ENCODE data around the gene KCNG2.

KCNG2 gene

DNA sequence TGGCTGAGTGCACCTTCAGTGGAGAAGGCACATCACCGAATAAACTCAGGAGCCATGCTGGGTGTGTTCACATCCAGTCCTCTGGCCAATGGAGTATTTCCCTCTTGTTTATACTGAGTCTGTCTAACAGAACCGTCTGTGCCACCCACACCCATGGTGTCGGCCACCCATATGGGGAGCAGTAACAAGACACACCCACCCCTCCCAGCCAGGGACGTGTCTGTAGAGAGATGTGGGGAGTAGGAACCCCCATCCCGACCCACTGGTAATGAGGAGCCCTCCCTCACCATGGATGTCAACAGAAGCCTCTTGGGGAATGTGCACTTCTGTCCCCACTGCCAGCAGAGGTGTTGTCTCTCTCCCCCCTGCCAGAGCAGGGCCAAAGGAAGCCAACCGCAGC, 37.1 kb downstream of the KCNG2 start:
- H3K27me3 ChIP-seq: no peaks in the 10 kb centered on the region
- no peaks in the 10 kb centered on the region for H3K9me3 ChIP-seq
- no peaks in the 10 kb centered on the region for H3K36me3 ChIP-seq
- H3K27ac ChIP-seq: no peak overlapping the region
- H3K4me3 ChIP-seq (ENCODE audit: low read depth in 1 of 2, low read length in 1 of 2): no peak overlapping the region
- no peaks in the 10 kb centered on the region for H3K4me1 ChIP-seq (ENCODE audit: control insufficient read depth in 1 of 2, insufficient read depth in 1 of 2, low read depth in 1 of 2, low read length in 1 of 2)
- TF ChIP-seq, protein P1, sequence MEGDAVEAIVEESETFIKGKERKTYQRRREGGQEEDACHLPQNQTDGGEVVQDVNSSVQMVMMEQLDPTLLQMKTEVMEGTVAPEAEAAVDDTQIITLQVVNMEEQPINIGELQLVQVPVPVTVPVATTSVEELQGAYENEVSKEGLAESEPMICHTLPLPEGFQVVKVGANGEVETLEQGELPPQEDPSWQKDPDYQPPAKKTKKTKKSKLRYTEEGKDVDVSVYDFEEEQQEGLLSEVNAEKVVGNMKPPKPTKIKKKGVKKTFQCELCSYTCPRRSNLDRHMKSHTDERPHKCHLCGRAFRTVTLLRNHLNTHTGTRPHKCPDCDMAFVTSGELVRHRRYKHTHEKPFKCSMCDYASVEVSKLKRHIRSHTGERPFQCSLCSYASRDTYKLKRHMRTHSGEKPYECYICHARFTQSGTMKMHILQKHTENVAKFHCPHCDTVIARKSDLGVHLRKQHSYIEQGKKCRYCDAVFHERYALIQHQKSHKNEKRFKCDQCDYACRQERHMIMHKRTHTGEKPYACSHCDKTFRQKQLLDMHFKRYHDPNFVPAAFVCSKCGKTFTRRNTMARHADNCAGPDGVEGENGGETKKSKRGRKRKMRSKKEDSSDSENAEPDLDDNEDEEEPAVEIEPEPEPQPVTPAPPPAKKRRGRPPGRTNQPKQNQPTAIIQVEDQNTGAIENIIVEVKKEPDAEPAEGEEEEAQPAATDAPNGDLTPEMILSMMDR (IDR thresholded peaks at IDR 0.05): no peak

DNA sequence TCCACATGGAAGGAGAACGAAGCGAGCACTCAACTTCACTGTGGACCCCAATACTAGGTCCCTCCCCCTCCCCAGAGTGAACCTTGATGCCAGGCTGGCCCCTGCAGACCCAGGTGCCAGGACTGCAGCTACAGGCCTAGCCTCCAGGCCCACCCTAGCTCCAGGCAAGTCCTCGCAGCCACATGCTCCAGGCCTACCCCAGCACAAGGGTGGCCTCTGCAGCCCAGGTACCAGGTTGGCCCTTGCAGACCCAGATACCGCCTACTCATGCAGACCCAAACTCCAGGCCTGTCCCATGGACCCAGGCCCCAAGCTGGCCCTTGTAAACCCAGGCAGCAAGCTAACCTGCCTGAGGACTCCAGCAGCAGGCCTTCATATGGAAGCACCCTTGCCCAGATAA, 44.2 kb downstream of the KCNG2 start:
- H3K9me3 ChIP-seq: no peaks in the 10 kb centered on the region
- no peaks in the 10 kb centered on the region for H3K27me3 ChIP-seq
- H3K4me3 ChIP-seq (ENCODE audit: low read depth in 1 of 2, low read length in 1 of 2): no peak overlapping the region
- no peak overlapping the region for H3K27ac ChIP-seq
- TF ChIP-seq, protein P1 (IDR thresholded peaks at IDR 0.05): no peak
- no peaks in the 10 kb centered on the region for H3K36me3 ChIP-seq
- no peaks in the 10 kb centered on the region for H3K4me1 ChIP-seq (ENCODE audit: control insufficient read depth in 1 of 2, insufficient read depth in 1 of 2, low read depth in 1 of 2, low read length in 1 of 2)

DNA sequence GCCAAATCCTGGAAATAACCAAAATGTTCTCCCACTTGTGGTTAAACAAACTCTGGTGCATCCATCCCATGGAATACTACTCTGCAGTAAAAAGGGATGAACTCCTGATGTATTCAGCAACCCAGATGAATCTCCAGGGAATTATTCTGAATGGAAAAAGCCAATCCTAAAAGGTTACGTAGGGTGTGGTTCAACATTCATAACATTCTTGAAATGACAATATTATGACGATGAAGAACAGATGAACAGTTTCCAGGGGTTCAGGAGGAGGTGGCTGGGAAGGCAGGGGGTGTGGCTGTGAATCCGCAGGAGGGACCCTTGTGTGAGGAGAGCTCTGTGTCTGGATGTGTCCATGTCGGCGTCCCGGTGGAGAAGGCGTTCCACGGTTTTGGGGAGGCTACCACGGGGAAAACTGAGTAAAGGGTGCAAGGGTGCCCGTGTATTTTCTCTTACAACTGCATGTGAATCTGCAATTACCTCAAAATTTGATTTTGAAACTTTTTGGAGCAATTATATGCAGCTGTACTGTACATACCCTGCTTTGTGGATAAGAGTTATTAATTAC, 47.3 kb downstream of the KCNG2 start:
- H3K9me3 ChIP-seq: no peaks in the 10 kb centered on the region
- TF ChIP-seq, protein P1 (IDR thresholded peaks at IDR 0.05): no peak
- H3K36me3 ChIP-seq: no peaks in the 10 kb centered on the region
- H3K27ac ChIP-seq: no peak overlapping the region
- H3K27me3 ChIP-seq: no peaks in the 10 kb centered on the region
- no peak overlapping the region for H3K4me3 ChIP-seq (ENCODE audit: low read depth in 1 of 2, low read length in 1 of 2)
- H3K4me1 ChIP-seq (ENCODE audit: control insufficient read depth in 1 of 2, insufficient read depth in 1 of 2, low read depth in 1 of 2, low read length in 1 of 2): no peaks in the 10 kb centered on the region

DNA sequence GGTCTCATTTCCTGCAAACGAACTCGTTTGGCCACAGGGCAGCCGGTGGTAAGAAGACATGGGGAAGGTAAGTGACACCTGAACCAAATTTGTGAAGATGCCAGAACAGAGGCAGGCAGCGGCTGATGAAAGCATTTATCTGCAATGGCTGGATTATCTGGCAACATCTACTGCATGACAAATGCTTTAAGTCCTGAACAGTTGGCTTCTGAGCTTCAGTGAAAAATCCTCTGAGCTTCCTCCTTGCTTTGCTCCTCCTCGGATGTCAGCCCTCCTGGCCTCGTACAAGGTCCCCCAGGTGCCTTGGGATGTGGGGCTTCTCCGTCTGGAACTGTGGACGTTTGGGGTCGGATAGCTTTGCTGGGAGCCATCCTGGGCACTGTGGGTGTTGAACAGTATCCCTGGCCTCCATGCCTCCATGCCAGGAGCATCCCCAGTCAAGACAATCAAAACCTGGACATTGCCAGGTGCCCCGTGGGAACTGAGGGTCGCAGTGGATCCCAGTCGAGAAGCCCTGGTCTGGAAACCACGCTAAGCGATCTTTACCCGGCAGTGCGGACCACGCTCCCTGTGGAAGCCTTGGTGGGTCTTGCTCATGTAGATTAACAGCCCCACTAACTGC, 49.3 kb downstream of the KCNG2 start:
- TF ChIP-seq, protein P1 (IDR thresholded peaks at IDR 0.05): no peak

DNA sequence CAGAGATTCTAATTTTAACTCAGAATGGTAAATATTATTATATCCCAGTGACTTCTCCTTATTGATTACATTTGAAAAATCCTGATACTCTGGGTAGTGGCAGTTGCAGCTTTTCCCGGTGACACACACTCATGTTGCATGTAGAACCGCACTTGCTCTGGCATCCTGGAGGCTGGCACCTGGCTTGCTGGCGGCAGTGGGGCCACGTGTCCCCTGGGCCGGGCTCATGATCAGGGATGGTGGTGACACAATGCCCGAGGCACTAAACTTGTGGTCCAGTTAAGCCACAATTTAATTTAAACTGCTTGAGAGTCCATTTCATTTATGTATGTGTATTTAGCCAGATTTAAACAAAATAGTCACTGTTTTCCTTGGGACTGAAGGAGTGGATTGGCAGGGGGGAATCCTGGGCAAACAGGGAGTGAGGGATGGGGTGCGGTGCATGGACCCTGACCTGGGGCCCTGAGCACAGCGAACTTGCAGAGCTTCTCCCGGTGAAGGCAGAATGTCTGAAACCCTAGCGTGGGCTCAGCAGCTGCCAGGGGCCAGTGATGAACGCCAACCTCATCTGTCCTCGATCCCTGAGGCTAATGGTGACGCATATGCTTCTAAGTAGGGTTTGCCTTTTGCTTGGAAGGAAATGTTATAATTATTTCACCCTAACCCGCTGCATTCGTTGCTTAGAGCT, 50.0 kb downstream of the KCNG2 start:
- Histone ChIP-seq H3K4me1 (ENCODE audit: control insufficient read depth in 1 of 2, insufficient read depth in 1 of 2, low read depth in 1 of 2, low read length in 1 of 2) (no peaks in the 10 kb centered on the region), H3K9me3 (no peaks in the 10 kb centered on the region), H3K27ac (no peak overlapping the region), H3K4me3 (ENCODE audit: low read depth in 1 of 2, low read length in 1 of 2) (no peak overlapping the region), H3K36me3 (no peaks in the 10 kb centered on the region), H3K27me3 (no peaks in the 10 kb centered on the region)
- TF ChIP-seq, protein P1 (IDR thresholded peaks at IDR 0.05): no peak

More for the DNA sequence above, 49.3 kb downstream of the KCNG2 start:
- H3K27me3 ChIP-seq: no peaks in the 10 kb centered on the region
- no peaks in the 10 kb centered on the region for H3K9me3 ChIP-seq
- no peak overlapping the region for H3K4me3 ChIP-seq (ENCODE audit: low read depth in 1 of 2, low read length in 1 of 2)
- no peaks in the 10 kb centered on the region for H3K4me1 ChIP-seq (ENCODE audit: control insufficient read depth in 1 of 2, insufficient read depth in 1 of 2, low read depth in 1 of 2, low read length in 1 of 2)
- no peaks in the 10 kb centered on the region for H3K36me3 ChIP-seq
- H3K27ac ChIP-seq: no peak overlapping the region

All from neutrophil (primary cell).